ENCODE measurements around the gene UPK3A.

GRCh38 chr22:45285263-45286058, 712 bp downstream of the UPK3A start:
- TF ChIP-seq POLR2A (IDR thresholded peaks at IDR 0.05) (no peak), CTCF (IDR thresholded peaks at IDR 0.05) (no peak)

Measured in adrenal gland (tissue), 5 donors.